HG02798 (cell line): ENCODE measurements around the gene EHD4.

Source experiments
- ATAC-seq: cut with Tn5 transposase; IDR thresholded peaks from one replicate; pipeline ENCODE4 v1.9.1; 2021; ENCODE audit warnings: mild to moderate bottlenecking; ENCODE audit not compliant: unreplicated experiment, poor library complexity

EHD4 gene

GRCh38 chr15:41868321-41868720 is 104.0 kb downstream of the EHD4 start:
- no peak for ATAC-seq

- ATAC-seq = no peak
Observed at GRCh38 chr15:41866872-41867579, 105.3 kb downstream of the EHD4 start.

- no peak for ATAC-seq
Observed at GRCh38 chr15:41866263-41866703, 106.1 kb downstream of the EHD4 start.

- no peak for ATAC-seq
Observed at GRCh38 chr15:41865490-41866055, 106.8 kb downstream of the EHD4 start.

GRCh38 chr15:41862515-41863116 is 109.7 kb downstream of the EHD4 start:
- ATAC-seq = no peak

- ATAC-seq = no peak
Observed at GRCh38 chr15:41861736-41862356, 110.5 kb downstream of the EHD4 start.

- no peak for ATAC-seq
Observed at GRCh38 chr15:41860049-41860828, 112.1 kb downstream of the EHD4 start.

- ATAC-seq = no peak
Observed at GRCh38 chr15:41858756-41859155, 113.6 kb downstream of the EHD4 start.

- no peak for ATAC-seq
Observed at GRCh38 chr15:41857316-41857715, 115.0 kb downstream of the EHD4 start.

GRCh38 chr15:41856716-41857115 is 115.6 kb downstream of the EHD4 start:
- ATAC-seq = no peak

- ATAC-seq = no peak
Observed at GRCh38 chr15:41856262-41856661, 116.1 kb downstream of the EHD4 start.

GRCh38 chr15:41855261-41855961 is 116.9 kb downstream of the EHD4 start:
- ATAC-seq = no peak

- ATAC-seq = no peak
Observed at GRCh38 chr15:41854443-41854842, 117.9 kb downstream of the EHD4 start.

- no peak for ATAC-seq
Observed at GRCh38 chr15:41853831-41854230, 118.5 kb downstream of the EHD4 start.

GRCh38 chr15:41852736-41853590 is 119.4 kb downstream of the EHD4 start:
- ATAC-seq = no peak

- no peak for ATAC-seq
Observed at GRCh38 chr15:41851755-41852370, 120.5 kb downstream of the EHD4 start.

GRCh38 chr15:41851167-41851523 is 121.2 kb downstream of the EHD4 start:
- ATAC-seq = no peak

GRCh38 chr15:41850482-41851166 is 121.7 kb downstream of the EHD4 start:
- no peak for ATAC-seq
